Prostate gland (tissue), 2 donors: Measurements from ENCODE around the gene DBN1.

Source experiments
- CTCF ChIP-seq, 4 experiments: fragments of 200-600 bp in 2 of 4; fragments of 450-650 bp in 2 of 4; sonication (generic) in 2 of 4; IDR thresholded peaks; 1 replicate in 3 of 4; 2 replicates in 1 of 4; pipeline ENCODE4 v1.5.1; 2016 to 2019; ENCODE audit warnings: antibody characterized with exemption in 4 of 4, mild to moderate bottlenecking in 2 of 4, moderate library complexity in 2 of 4
- POLR2A ChIP-seq: fragments of 450-650 bp; IDR thresholded peaks from one replicate; pipeline ENCODE4 v1.6.1; 2016; ENCODE audit warnings: antibody characterized with exemption, mild to moderate bottlenecking
- POLR2AphosphoS5 ChIP-seq: sonication (generic); formaldehyde crosslinking; IDR thresholded peaks from one replicate; pipeline ENCODE4 v1.6.1; 2017; ENCODE audit warnings: antibody characterized with exemption

- TF ChIP-seq CTCF (IDR thresholded peaks at IDR 0.05), result no peak
- no peak for TF ChIP-seq POLR2A
- no peak for TF ChIP-seq POLR2AphosphoS5
Observed at GRCh38 chr5:177508221-177508611, 34.8 kb upstream of the DBN1 start.
